ENCODE data around the gene NACC2.
A peak's percentile ranks its signal among the peaks of the same experiment; 100 is the strongest.

The NACC2 gene

DNA sequence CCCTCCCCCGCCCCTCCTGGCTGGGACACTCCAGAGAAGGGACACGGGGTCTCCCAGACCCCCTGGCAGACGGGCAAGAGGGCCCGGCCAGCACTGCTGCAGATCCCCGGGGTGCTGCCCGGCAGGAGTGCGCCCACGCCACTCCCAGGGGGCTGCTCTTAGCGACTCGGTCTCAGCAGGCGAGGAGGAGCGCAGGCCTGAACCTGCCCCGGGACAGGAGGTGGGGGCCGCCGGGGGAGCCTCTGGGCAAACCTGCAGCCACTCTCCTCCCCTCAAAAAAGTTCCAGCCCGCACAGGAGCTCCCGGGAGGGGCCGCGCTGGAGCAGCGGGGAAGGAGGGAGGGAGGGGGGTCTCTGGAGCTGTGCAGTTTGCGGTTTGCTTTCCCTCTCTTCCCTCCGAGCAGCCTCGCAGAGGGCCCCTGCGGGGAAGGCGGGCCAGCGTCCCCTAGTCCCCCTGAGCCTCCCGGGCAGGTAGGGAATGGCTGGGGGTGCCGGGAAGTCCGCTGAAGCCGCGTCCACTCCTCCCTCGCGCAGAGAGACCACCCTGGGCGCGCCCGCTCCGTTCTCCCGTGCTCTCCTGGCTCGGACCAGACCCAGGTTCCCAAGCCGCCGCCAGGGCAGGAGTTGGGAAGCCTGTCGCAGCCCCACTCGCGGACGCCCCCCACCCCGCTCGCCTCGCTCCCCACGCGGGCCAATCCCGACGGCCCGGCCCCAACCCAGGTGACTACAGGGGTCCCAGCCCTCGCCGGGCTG, 44.2 kb downstream of the NACC2 start:
- peak overlapping the region; percentile 58 for H3K27ac ChIP-seq (ENCODE audit: low read depth, low read length)
- peak overlapping the region; percentile 60 for H3K4me3 ChIP-seq (ENCODE audit: low read length)
- H3K4me1 ChIP-seq (ENCODE audit: control insufficient read depth, insufficient read depth, low read length), result peaks cover 20% of the 10 kb centered on the region
- no peaks in the 10 kb centered on the region for H3K27me3 ChIP-seq (ENCODE audit: control insufficient read depth, insufficient read depth, low read length)
- H3K36me3 ChIP-seq (ENCODE audit: control insufficient read depth, insufficient read depth, low read length), result peaks cover 2% of the 10 kb centered on the region
- no peak overlapping the region for H3K9ac ChIP-seq (ENCODE audit: low read length)

DNA sequence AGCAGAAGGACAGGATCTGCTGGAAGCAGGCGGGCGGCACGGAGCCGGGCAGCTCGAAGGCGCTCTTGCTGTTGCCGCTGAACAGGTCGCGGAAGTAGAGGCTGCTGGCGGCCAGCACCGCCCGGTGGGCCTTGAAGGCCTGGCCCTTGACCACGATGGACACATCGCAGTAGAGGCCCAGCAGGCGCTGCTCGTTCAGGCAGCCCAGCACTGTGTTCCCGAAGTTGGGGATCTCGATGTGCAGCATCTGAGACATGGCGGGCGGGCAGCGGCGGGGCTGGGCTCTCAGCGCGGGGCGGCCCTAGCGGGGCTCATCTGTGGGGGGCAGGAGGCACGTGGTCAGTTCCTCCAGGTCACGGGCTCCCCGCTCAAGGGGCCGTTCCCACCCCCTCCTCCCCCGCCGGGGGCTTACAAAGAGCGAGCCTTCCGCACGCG, 44.8 kb downstream of the NACC2 start:
- H3K36me3 ChIP-seq (ENCODE audit: control insufficient read depth, insufficient read depth, low read length), result peaks cover 2% of the 10 kb centered on the region
- no peak overlapping the region for H3K9ac ChIP-seq (ENCODE audit: low read length)
- peaks cover 20% of the 10 kb centered on the region for H3K4me1 ChIP-seq (ENCODE audit: control insufficient read depth, insufficient read depth, low read length)
- H3K27me3 ChIP-seq (ENCODE audit: control insufficient read depth, insufficient read depth, low read length), result no peaks in the 10 kb centered on the region
- no peak overlapping the region for H3K27ac ChIP-seq (ENCODE audit: low read depth, low read length)
- H3K4me3 ChIP-seq (ENCODE audit: low read length), result no peak overlapping the region

DNA sequence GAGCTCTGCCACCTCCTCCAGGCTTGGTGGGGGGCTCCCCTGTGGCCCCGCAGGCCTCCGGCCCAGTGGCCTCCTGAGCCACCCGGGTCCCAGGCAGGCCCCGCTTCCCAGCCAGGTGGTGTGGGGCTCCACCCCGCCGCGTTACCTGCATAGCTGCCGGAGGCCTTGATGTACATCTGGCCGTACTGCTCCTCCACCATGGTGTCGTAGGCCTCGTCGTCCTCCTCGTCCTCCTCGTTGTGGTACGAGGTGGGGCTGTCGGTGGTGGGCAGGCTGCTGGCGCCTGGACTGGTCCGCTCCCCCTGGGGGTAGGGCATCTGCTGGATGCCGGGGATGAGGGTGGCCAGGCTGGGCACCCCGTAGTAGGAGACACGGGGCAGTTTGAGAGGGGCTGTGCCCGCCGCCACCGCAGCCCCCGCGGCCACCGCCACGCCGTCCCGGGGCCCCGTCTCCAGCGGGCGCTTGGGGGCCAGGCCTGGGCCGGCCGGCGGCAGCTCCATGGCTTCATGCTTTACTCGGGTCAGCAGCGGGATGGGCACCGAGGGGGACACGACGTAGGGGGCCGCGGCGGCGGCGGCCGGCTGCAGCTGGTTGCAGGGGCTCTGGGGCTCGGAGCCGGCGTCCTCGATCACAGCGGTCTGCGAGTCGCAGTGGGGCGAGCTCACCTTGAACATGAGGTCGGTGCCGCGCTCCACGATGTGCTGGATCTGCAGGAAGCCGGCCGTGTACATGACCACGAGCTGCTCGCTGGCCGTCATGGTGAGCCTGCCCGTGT, 45.4 kb downstream of the NACC2 start:
- no peak overlapping the region for H3K9ac ChIP-seq (ENCODE audit: low read length)

GRCh38 chr9:136048560-136049411, 46.3 kb downstream of the NACC2 start:
- Histone ChIP-seq H3K27me3 (ENCODE audit: control insufficient read depth, insufficient read depth, low read length) (no peaks in the 10 kb centered on the region), H3K9ac (ENCODE audit: low read length) (no peak overlapping the region), H3K36me3 (ENCODE audit: control insufficient read depth, insufficient read depth, low read length) (peaks cover 6% of the 10 kb centered on the region), H3K27ac (ENCODE audit: low read depth, low read length) (no peak overlapping the region), H3K4me1 (ENCODE audit: control insufficient read depth, insufficient read depth, low read length) (peaks cover 19% of the 10 kb centered on the region), H3K4me3 (ENCODE audit: low read length) (no peak overlapping the region)

More for the DNA sequence above, 45.4 kb downstream of the NACC2 start:
- H3K27ac ChIP-seq (ENCODE audit: low read depth, low read length), result no peak overlapping the region
- peaks cover 2% of the 10 kb centered on the region for H3K36me3 ChIP-seq (ENCODE audit: control insufficient read depth, insufficient read depth, low read length)
- H3K27me3 ChIP-seq (ENCODE audit: control insufficient read depth, insufficient read depth, low read length), result no peaks in the 10 kb centered on the region
- H3K4me3 ChIP-seq (ENCODE audit: low read length), result no peak overlapping the region
- peaks cover 20% of the 10 kb centered on the region for H3K4me1 ChIP-seq (ENCODE audit: control insufficient read depth, insufficient read depth, low read length)

DNA sequence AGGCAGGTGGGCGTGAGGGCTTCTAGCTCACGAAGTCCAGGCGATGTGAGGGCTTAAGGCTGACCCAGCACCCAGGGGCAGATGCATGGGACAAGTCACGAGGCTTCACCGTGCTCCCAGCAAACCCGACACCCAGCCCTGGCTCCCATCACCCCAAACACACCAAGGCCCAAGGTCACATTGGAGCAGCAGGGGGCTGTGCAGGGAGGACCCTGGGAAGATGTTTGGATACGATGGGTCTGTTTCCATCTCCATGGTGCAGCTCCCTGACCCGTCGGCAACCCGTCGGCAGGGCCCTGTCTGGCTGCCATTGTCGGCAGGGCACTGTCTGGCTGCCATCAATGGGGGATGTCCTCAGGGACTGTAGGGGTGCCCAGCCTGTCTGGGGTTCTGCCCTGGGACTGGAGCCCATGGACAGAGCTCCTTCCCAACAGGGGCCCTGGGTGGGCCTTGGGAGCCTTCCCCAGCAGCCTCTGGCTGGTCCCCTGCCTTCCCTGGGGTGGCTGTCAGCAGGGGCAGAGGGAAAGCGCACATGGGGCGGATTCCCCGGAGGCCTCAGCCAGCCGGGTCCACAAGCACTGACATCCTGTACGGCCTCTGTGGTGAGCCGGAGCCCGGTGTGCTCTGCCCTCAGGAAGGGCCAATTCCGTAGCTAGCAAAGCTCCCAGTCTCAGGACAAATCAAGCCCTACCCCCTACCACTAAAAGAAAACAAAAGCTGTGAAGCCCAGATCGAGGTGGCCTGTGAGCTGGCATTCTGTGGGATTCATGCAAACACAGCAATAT, 47.1 kb downstream of the NACC2 start:
- peaks cover 11% of the 10 kb centered on the region for H3K4me1 ChIP-seq (ENCODE audit: control insufficient read depth, insufficient read depth, low read length)
- no peak overlapping the region for H3K27ac ChIP-seq (ENCODE audit: low read depth, low read length)
- no peak overlapping the region for H3K4me3 ChIP-seq (ENCODE audit: low read length)
- H3K36me3 ChIP-seq (ENCODE audit: control insufficient read depth, insufficient read depth, low read length), result peaks cover 6% of the 10 kb centered on the region
- no peaks in the 10 kb centered on the region for H3K27me3 ChIP-seq (ENCODE audit: control insufficient read depth, insufficient read depth, low read length)
- H3K9ac ChIP-seq (ENCODE audit: low read length), result no peak overlapping the region

GRCh38 chr9:136047076-136047774, 47.9 kb downstream of the NACC2 start:
- Histone ChIP-seq H3K27ac (ENCODE audit: low read depth, low read length) (no peak overlapping the region), H3K9ac (ENCODE audit: low read length) (no peak overlapping the region), H3K4me3 (ENCODE audit: low read length) (no peak overlapping the region), H3K4me1 (ENCODE audit: control insufficient read depth, insufficient read depth, low read length) (peaks cover 5% of the 10 kb centered on the region), H3K36me3 (ENCODE audit: control insufficient read depth, insufficient read depth, low read length) (peaks cover 6% of the 10 kb centered on the region), H3K27me3 (ENCODE audit: control insufficient read depth, insufficient read depth, low read length) (no peaks in the 10 kb centered on the region)

- no peaks in the 10 kb centered on the region for H3K27me3 ChIP-seq (ENCODE audit: control insufficient read depth, insufficient read depth, low read length)
- peaks cover 5% of the 10 kb centered on the region for H3K4me1 ChIP-seq (ENCODE audit: control insufficient read depth, insufficient read depth, low read length)
- no peak overlapping the region for H3K4me3 ChIP-seq (ENCODE audit: low read length)
- H3K36me3 ChIP-seq (ENCODE audit: control insufficient read depth, insufficient read depth, low read length), result peaks cover 6% of the 10 kb centered on the region
- H3K9ac ChIP-seq (ENCODE audit: low read length), result no peak overlapping the region
- H3K27ac ChIP-seq (ENCODE audit: low read depth, low read length), result no peak overlapping the region
Measured at GRCh38 chr9:136046554-136046920, 48.6 kb downstream of the NACC2 start.

GRCh38 chr9:136045595-136046553, 49.2 kb downstream of the NACC2 start:
- H3K4me3 ChIP-seq (ENCODE audit: low read length), result no peak overlapping the region
- no peak overlapping the region for H3K27ac ChIP-seq (ENCODE audit: low read depth, low read length)
- peaks cover 6% of the 10 kb centered on the region for H3K36me3 ChIP-seq (ENCODE audit: control insufficient read depth, insufficient read depth, low read length)
- no peaks in the 10 kb centered on the region for H3K27me3 ChIP-seq (ENCODE audit: control insufficient read depth, insufficient read depth, low read length)
- peaks cover 3% of the 10 kb centered on the region for H3K4me1 ChIP-seq (ENCODE audit: control insufficient read depth, insufficient read depth, low read length)
- no peak overlapping the region for H3K9ac ChIP-seq (ENCODE audit: low read length)

GRCh38 chr9:136044971-136045594, 50.0 kb downstream of the NACC2 start:
- H3K9ac ChIP-seq (ENCODE audit: low read length), result no peak overlapping the region
- H3K4me3 ChIP-seq (ENCODE audit: low read length), result no peak overlapping the region

DNA sequence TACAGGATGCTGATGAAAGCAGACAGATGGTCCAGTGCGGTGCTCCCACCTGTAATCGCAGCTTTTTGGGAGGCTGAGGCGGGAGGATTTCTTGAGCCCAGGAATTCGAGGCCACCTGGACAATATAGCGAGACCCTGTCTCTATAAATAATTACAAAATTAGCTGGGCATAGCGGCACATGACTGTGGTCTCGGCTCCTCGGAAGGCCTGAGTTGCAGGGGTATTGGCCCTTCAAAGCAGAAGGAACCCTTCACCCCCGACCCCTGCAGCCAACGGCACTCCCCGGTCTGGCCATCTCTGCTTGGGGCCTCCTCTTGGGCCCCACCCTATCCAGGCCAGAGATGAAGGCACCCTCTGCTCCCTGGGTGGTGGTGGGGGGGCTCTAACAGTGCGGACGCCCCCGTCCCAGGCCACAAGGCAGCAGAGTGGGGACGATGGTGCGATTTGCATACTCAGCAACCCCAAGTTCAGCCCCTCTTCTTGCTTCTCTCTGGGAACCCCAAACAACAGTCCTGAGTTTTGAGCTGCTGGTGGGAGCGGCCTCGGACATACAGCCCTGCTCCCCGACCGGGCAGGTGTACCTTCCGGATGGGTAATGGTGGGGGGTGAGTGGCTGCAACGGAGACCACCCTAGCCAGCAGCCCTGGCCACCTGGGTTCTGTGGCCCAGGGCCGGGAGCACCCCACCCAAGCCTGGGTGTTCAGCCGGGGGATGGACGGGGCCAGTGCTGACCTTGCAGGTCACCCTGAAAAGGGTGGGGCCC, 50.7 kb downstream of the NACC2 start:
- Histone ChIP-seq H3K27ac (ENCODE audit: low read depth, low read length) (no peak overlapping the region), H3K9ac (ENCODE audit: low read length) (no peak overlapping the region), H3K27me3 (ENCODE audit: control insufficient read depth, insufficient read depth, low read length) (no peaks in the 10 kb centered on the region), H3K4me1 (ENCODE audit: control insufficient read depth, insufficient read depth, low read length) (no peaks in the 10 kb centered on the region), H3K36me3 (ENCODE audit: control insufficient read depth, insufficient read depth, low read length) (peaks cover 3% of the 10 kb centered on the region), H3K4me3 (ENCODE audit: low read length) (no peak overlapping the region)

More at GRCh38 chr9:136044971-136045594, 50.0 kb downstream of the NACC2 start:
- Histone ChIP-seq H3K36me3 (ENCODE audit: control insufficient read depth, insufficient read depth, low read length) (peaks cover 5% of the 10 kb centered on the region), H3K27ac (ENCODE audit: low read depth, low read length) (no peak overlapping the region), H3K27me3 (ENCODE audit: control insufficient read depth, insufficient read depth, low read length) (no peaks in the 10 kb centered on the region), H3K4me1 (ENCODE audit: control insufficient read depth, insufficient read depth, low read length) (peaks cover 1% of the 10 kb centered on the region)
